SK-N-SH (cell line): ENCODE measurements around the gene CYP2A13. TPM values are rescaled to one million over a fixed set of nuclear protein-coding genes. Genes with fewer than 3 reads are reported as not detected.
"Not testable (repeated sequence)": the region's sequence is repeated elsewhere in the genome, so short reads cannot be mapped to it uniquely, and the experiment has no call there.

ENCODE experiments used
- CTCF ChIA-PET: fragments of 300-600, 350-600 bp; formaldehyde crosslinking; extraction: SDS; loops from one replicate; lab custom pipeline; 2021; lab: Yijun Ruan, JAX
- POLR2A ChIA-PET: fragments of 350-600 bp; sonication (Branson Sonifier 250); formaldehyde crosslinking; extraction: SDS; loops from one replicate; lab custom pipeline; 2020; ENCODE audit warnings: antibody characterized with exemption, inconsistent platforms; lab: Yijun Ruan, JAX
- DNase-seq: peaks from one replicate; pipeline ENCODE4 v3.0.0; 2012
- H2AFZ ChIP-seq: fragments of 200-600 bp; sonication (generic); 2 replicates; pipeline ENCODE4 v1.8.1; 2016; ENCODE audit warnings: antibody characterized with exemption, mild to moderate bottlenecking, low read depth
- H3F3A ChIP-seq: fragments of 200-600 bp; sonication (generic); replicated peaks from 2 replicates; pipeline ENCODE3; 2016; ENCODE audit warnings: antibody characterized with exemption, mild to moderate bottlenecking; ENCODE audit not compliant: insufficient read depth
- H3K27ac ChIP-seq, 2 experiments: fragments of 200-500 bp in 1 of 2; fragments of 200-600 bp in 1 of 2; sonication (Bioruptor generic) in 1 of 2; sonication (generic), shearing (Covaris generic) in 1 of 2; 2 replicates each; pipeline versions ENCODE4 v1.5.1 to v1.6.1; 2014 to 2016; ENCODE audit warnings: low read depth in 2 of 2, inconsistent platforms in 1 of 2, low read length in 1 of 2, mild to moderate bottlenecking in 1 of 2, mixed read lengths in 1 of 2
- H3K27me3 ChIP-seq: fragments of 200-600 bp; sonication (generic), shearing (Covaris generic); 2 replicates; pipeline ENCODE4 v1.6.1; 2016; ENCODE audit warnings: mixed run types; ENCODE audit not compliant: insufficient read depth
- H3K36me3 ChIP-seq, 2 experiments: fragments of 200-500 bp in 1 of 2; fragments of 200-600 bp in 1 of 2; sonication (Bioruptor generic) in 1 of 2; sonication (generic) in 1 of 2; replicated peaks in 1 of 2; 2 replicates each; pipeline versions ENCODE3 to v1.5.1; 2014 to 2016; ENCODE audit warnings: low read length in 1 of 2, mild to moderate bottlenecking in 1 of 2; ENCODE audit not compliant: insufficient read depth in 2 of 2, control insufficient read depth in 1 of 2
- H3K4me1 ChIP-seq, 2 experiments: fragments of 200-500 bp in 1 of 2; fragments of 200-600 bp in 1 of 2; sonication (Bioruptor generic) in 1 of 2; sonication (generic), shearing (Covaris generic) in 1 of 2; 2 replicates each; pipeline versions ENCODE4 v1.5.1 to v1.6.1; 2014 to 2016; ENCODE audit warnings: low read depth in 1 of 2, low read length in 1 of 2, mixed run types in 1 of 2; ENCODE audit not compliant: insufficient read depth in 2 of 2, control insufficient read depth in 1 of 2
- H3K4me2 ChIP-seq: fragments of 200-600 bp; sonication (generic), shearing (Covaris generic); 2 replicates; pipeline ENCODE4 v1.6.1; 2017; ENCODE audit warnings: mixed run types
- H3K4me3 ChIP-seq, 2 experiments: fragments of 200-500 bp in 1 of 2; fragments of 200-600 bp in 1 of 2; sonication (Bioruptor generic) in 1 of 2; sonication (generic), shearing (Covaris generic) in 1 of 2; 2 replicates each; pipeline versions ENCODE4 v1.5.1 to v1.8.1; 2014 to 2016; ENCODE audit warnings: low read depth in 2 of 2, inconsistent platforms in 1 of 2, low read length in 1 of 2, mild to moderate bottlenecking in 1 of 2, mixed read lengths in 1 of 2, moderate library complexity in 1 of 2
- H3K79me2 ChIP-seq: fragments of 200-600 bp; sonication (generic); 2 replicates; pipeline ENCODE4 v1.8.1; 2017; ENCODE audit warnings: mild to moderate bottlenecking; ENCODE audit not compliant: insufficient read depth
- H3K9ac ChIP-seq: fragments of 200-600 bp; sonication (generic); 2 replicates; pipeline ENCODE4 v1.6.1; 2017; ENCODE audit warnings: mixed run types
- H3K9me2 ChIP-seq: fragments of 200-600 bp; sonication (generic); 2 replicates; pipeline ENCODE4 v1.6.1; 2017; ENCODE audit warnings: mixed run types
- H3K9me3 ChIP-seq: fragments of 200-600 bp; sonication (generic); 2 replicates; pipeline ENCODE4 v1.6.1; 2017; ENCODE audit warnings: mixed run types, mild to moderate bottlenecking, moderate library complexity
- H4K20me1 ChIP-seq: fragments of 200-600 bp; sonication (generic); 2 replicates; pipeline ENCODE4 v1.6.1; 2017; ENCODE audit warnings: mild to moderate bottlenecking, mixed run types; ENCODE audit not compliant: insufficient read depth
- CHD2 ChIP-seq: fragments of 150-350 bp; IDR thresholded peaks from 2 replicates; pipeline ENCODE4 v1.6.1; 2018; ENCODE audit warnings: low read length; ENCODE audit not compliant: partially characterized antibody
- EP300 ChIP-seq, 2 experiments: IDR thresholded peaks; 2 replicates each; pipeline versions ENCODE4 v1.4.0 to v1.6.1; 2012; ENCODE audit warnings: borderline replicate concordance in 1 of 2, low read depth in 1 of 2, low read length in 1 of 2
- FOSL2 ChIP-seq: IDR thresholded peaks from 2 replicates; pipeline ENCODE4 v1.4.0; 2012; ENCODE audit warnings: low read depth, mild to moderate bottlenecking, moderate library complexity, borderline replicate concordance
- FOXJ3 ChIP-seq: sonication (generic); formaldehyde crosslinking; IDR thresholded peaks from 2 replicates; pipeline ENCODE4 v1.5.1; 2020; ENCODE audit warnings: mild to moderate bottlenecking, missing genetic modification reagents
- GATA2 ChIP-seq: sonication (generic); formaldehyde crosslinking; IDR thresholded peaks from 2 replicates; pipeline ENCODE4 v1.5.0; 2020; ENCODE audit warnings: mild to moderate bottlenecking, missing genetic modification reagents
- MXI1 ChIP-seq: IDR thresholded peaks from 2 replicates; pipeline ENCODE4 v1.6.1; 2012; ENCODE audit warnings: mild to moderate bottlenecking, low read depth, low read length, improper control_type of control experiment
- NRF1 ChIP-seq: IDR thresholded peaks from 2 replicates; pipeline ENCODE4 v1.6.1; 2012; ENCODE audit warnings: low read depth, mild to moderate bottlenecking, low read length
- RAD21 ChIP-seq: IDR thresholded peaks from 2 replicates; pipeline ENCODE4 v1.6.1; 2012; ENCODE audit warnings: mild to moderate bottlenecking, low read length
- RCOR1 ChIP-seq: fragments of 150-350 bp; IDR thresholded peaks from 2 replicates; pipeline ENCODE4 v1.6.1; 2017; ENCODE audit warnings: antibody characterized with exemption, low read length
- RXRA ChIP-seq: IDR thresholded peaks from 2 replicates; pipeline ENCODE4 v1.4.0; 2012; ENCODE audit warnings: low read depth, mild to moderate bottlenecking, borderline replicate concordance
- TEAD4 ChIP-seq: IDR thresholded peaks from 2 replicates; pipeline ENCODE4 v1.4.0; 2012; ENCODE audit warnings: mild to moderate bottlenecking, borderline replicate concordance; ENCODE audit not compliant: insufficient read depth
- YY1 ChIP-seq: IDR thresholded peaks from 2 replicates; pipeline ENCODE4 v1.4.0; 2012; ENCODE audit warnings: low read depth, mild to moderate bottlenecking
- WGBS: methylation state at CpG from one replicate; pipeline ENCODE4 v1.1.6; 2017; ENCODE audit warnings: low lambda C conversion rate; 5-methylcytosine and 5-hydroxymethylcytosine counted together
- polyA plus RNA-seq, 3 experiments: library from polyadenylated mRNA; depleted of rRNA; stranded (reverse); fragments of >200 nt; gene quantifications; 2 replicates each; pipeline ENCODE4 v1.2.3, GENCODE V29; 2012
- TF ChIP-seq, protein P1 (sequence below): IDR thresholded peaks from 2 replicates; pipeline ENCODE4; 2012
- TF ChIP-seq, protein P2 (sequence below): fragments of 200-600 bp; sonication (generic); IDR thresholded peaks from 2 replicates; pipeline ENCODE4 v1.6.1; 2017; ENCODE audit warnings: antibody characterized with exemption, mild to moderate bottlenecking, moderate library complexity
- TF ChIP-seq, protein P3 (sequence below): IDR thresholded peaks from 2 replicates; pipeline ENCODE4 v1.6.1; 2012; ENCODE audit warnings: mild to moderate bottlenecking, low read depth, low read length, moderate library complexity

CYP2A13 gene
- polyA plus RNA-seq, 1 of the 3 experiments (the other 2 are of a cell fraction): not detected

DNA sequence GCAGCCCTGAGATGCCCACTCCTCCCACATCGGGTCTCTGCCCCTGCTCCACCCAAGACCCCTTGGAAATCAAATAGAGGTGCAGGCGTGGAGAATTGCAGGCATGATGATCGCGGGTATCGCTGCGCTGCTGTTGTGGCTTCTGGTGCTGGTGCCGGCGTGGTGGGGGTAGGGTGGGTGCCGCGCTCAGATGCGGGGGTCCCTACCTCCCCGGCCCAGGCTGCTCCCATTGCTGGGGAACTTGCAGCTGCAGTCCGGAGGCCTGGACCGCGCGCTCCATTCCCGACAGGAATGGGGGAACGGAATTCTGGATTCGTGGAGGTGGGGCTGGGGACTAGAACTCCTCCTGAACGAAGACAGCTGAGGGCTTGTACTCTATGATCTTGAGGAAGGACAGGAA lies 46.4 kb downstream of the CYP2A13 start:
- H3K4me2 ChIP-seq: no peak overlapping the region
- CTCF ChIA-PET: no interaction called here
- TF ChIP-seq RXRA (no peak), FOXJ3 (CRISPR knock-in tag) (no peak), NRF1 (no peak), MXI1 (no peak), RCOR1 (no peak), YY1 (no peak), TEAD4 (no peak), EP300 (IDR thresholded peaks at IDR 0.05; ENCODE audit: borderline replicate concordance in 1 of 2, low read depth in 1 of 2, low read length in 1 of 2) (no peak), GATA2 (CRISPR knock-in tag) (no peak), CHD2 (no peak), RAD21 (no peak), FOSL2 (no peak)
- TF ChIP-seq, protein P1, sequence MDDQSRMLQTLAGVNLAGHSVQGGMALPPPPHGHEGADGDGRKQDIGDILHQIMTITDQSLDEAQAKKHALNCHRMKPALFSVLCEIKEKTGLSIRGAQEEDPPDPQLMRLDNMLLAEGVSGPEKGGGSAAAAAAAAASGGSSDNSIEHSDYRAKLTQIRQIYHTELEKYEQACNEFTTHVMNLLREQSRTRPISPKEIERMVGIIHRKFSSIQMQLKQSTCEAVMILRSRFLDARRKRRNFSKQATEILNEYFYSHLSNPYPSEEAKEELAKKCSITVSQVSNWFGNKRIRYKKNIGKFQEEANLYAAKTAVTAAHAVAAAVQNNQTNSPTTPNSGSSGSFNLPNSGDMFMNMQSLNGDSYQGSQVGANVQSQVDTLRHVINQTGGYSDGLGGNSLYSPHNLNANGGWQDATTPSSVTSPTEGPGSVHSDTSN: no peak
- TF ChIP-seq, protein P2, sequence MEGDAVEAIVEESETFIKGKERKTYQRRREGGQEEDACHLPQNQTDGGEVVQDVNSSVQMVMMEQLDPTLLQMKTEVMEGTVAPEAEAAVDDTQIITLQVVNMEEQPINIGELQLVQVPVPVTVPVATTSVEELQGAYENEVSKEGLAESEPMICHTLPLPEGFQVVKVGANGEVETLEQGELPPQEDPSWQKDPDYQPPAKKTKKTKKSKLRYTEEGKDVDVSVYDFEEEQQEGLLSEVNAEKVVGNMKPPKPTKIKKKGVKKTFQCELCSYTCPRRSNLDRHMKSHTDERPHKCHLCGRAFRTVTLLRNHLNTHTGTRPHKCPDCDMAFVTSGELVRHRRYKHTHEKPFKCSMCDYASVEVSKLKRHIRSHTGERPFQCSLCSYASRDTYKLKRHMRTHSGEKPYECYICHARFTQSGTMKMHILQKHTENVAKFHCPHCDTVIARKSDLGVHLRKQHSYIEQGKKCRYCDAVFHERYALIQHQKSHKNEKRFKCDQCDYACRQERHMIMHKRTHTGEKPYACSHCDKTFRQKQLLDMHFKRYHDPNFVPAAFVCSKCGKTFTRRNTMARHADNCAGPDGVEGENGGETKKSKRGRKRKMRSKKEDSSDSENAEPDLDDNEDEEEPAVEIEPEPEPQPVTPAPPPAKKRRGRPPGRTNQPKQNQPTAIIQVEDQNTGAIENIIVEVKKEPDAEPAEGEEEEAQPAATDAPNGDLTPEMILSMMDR: no peak
- TF ChIP-seq, protein P3, sequence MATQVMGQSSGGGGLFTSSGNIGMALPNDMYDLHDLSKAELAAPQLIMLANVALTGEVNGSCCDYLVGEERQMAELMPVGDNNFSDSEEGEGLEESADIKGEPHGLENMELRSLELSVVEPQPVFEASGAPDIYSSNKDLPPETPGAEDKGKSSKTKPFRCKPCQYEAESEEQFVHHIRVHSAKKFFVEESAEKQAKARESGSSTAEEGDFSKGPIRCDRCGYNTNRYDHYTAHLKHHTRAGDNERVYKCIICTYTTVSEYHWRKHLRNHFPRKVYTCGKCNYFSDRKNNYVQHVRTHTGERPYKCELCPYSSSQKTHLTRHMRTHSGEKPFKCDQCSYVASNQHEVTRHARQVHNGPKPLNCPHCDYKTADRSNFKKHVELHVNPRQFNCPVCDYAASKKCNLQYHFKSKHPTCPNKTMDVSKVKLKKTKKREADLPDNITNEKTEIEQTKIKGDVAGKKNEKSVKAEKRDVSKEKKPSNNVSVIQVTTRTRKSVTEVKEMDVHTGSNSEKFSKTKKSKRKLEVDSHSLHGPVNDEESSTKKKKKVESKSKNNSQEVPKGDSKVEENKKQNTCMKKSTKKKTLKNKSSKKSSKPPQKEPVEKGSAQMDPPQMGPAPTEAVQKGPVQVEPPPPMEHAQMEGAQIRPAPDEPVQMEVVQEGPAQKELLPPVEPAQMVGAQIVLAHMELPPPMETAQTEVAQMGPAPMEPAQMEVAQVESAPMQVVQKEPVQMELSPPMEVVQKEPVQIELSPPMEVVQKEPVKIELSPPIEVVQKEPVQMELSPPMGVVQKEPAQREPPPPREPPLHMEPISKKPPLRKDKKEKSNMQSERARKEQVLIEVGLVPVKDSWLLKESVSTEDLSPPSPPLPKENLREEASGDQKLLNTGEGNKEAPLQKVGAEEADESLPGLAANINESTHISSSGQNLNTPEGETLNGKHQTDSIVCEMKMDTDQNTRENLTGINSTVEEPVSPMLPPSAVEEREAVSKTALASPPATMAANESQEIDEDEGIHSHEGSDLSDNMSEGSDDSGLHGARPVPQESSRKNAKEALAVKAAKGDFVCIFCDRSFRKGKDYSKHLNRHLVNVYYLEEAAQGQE: no peak
- TF ChIP-seq, all 33 proteins: peak for 0
- H3K36me3 ChIP-seq: no peaks in the 10 kb centered on the region
- no peaks in the 10 kb centered on the region for H4K20me1 ChIP-seq
- no peak overlapping the region for H2AFZ ChIP-seq
- peaks cover 68% of the 10 kb centered on the region for H3K27me3 ChIP-seq
- no peak overlapping the region for H3K9ac ChIP-seq
- H3K27ac ChIP-seq: no peak overlapping the region
- no peaks in the 10 kb centered on the region for H3K79me2 ChIP-seq
- 58% methylated on average over 13 of the region's 20 CpGs for WGBS
- H3K9me3 ChIP-seq: no peaks in the 10 kb centered on the region
- POLR2A ChIA-PET: no interaction called here
- no peaks in the 10 kb centered on the region for H3F3A ChIP-seq
- no peak for DNase-seq
- H3K9me2 ChIP-seq: no peaks in the 10 kb centered on the region
- no peaks in the 10 kb centered on the region for H3K4me1 ChIP-seq
- H3K4me3 ChIP-seq: no peak overlapping the region

DNA sequence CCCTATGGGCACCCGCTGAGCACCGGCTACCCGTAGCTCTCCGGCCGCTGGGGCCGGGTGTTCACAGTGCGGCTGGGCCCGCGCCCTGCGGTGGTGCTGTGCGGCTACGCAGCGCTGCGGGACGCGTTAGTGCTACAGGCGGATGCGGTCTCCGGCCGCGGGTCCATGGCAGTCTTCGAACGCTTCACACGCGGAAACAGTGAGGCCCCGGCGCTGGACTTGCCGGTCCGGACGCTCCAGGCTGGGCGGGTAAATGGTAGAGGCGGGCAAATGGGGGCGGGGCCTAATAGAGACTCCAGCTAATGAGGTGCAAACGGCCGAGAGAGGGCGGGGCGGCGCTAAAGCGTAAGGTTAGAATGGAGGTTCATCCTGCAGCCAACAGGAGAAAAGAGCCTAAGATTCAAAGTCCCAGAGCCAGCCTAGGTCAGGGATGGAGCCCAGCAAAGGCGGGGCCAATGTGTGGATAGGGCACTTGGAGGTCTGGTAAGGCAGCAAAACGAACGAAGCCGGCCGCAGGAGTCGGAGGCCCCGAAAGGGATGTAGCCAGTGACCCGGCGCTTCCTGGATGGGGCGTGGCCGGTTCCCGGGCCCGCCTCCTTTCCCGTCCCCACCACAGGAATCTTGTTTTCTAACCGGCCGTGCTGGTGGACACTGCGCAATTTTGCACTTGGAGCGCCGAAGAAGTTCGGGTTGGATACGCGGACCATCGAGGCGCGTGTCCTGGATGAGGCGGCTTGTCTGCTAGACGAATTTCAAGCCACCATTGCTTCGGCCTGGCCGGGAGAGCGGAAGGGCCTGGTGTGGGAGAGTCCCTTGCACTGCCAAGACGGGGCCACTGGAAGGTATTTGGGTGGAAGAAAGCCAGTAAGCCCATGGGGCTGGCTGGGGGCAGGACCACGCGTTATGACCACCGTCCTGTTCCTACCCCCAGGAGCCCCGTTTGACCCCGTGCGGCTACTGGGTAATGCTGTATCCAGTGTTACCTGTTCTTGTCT lies 47.4 kb downstream of the CYP2A13 start:
- H3K4me3 ChIP-seq, H3K27ac ChIP-seq, H3K36me3 ChIP-seq, H3K9ac ChIP-seq, H3K9me2 ChIP-seq, H3K79me2 ChIP-seq, DNase-seq, H2AFZ ChIP-seq, CTCF ChIA-PET, H4K20me1 ChIP-seq, H3F3A ChIP-seq, H3K4me2 ChIP-seq, H3K4me1 ChIP-seq, H3K9me3 ChIP-seq, POLR2A ChIA-PET: not testable (repeated sequence)
- peaks cover 68% of the 10 kb centered on the region for H3K27me3 ChIP-seq
- WGBS: 60% methylated on average over 26 of the region's 76 CpGs
